D721Med (cell line): Measurements from ENCODE around the gene CDC42.

Experiments
- DNase-seq: peaks from one replicate; pipeline ENCODE4 v3.0.0; 2011; ENCODE audit warnings: low spot score; ENCODE audit not compliant: insufficient read length
- FAIRE-seq: peaks from 2 replicates; lab custom pipeline; 2011; peaks lifted over from hg19 to GRCh38; lab: Jason Lieb, UNC
- CTCF ChIP-seq: IDR thresholded peaks from 2 replicates; pipeline ENCODE4 v1.5.1; 2012; ENCODE audit warnings: mild to moderate bottlenecking, control low read depth; ENCODE audit not compliant: insufficient read depth; ENCODE audit errors: missing control alignments

The CDC42 gene

DNA sequence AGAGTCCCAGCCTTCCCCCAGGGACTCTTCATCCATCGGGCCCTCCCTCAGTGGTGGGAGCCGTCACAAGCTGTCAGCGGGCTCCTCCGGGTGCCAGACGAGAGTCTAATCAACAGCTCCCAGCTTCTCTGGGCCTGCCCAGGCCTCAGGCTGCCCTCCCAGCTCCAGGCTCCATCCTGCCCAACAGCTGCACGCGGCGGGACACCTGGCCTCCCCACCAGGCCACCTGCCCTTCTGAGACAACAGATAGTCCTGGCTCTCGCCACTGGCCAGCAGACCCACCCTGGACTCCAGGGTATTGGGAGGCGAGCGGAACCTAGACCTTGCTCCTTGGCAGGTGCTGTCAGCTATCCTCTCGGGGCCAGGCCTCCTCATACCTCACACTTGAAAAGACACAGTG, 87.3 kb downstream of the CDC42 start:
- TF ChIP-seq CTCF = no peak
- DNase-seq = no peak
- no peak for FAIRE-seq
